ENCODE results near the gene PLIN3.
"Not testable (repeated sequence)": the region's sequence is repeated elsewhere in the genome, so short reads cannot be mapped to it uniquely, and the experiment has no call there.

PLIN3 gene

GRCh38 chr19:4839192-4839591 lies 28.3 kb downstream of the PLIN3 start:
- H3K4me1 ChIP-seq (ENCODE audit: insufficient read depth, insufficient read length): no peaks in the 10 kb centered on the region
- peaks cover 49% of the 10 kb centered on the region for H3K36me3 ChIP-seq (ENCODE audit: insufficient read depth, insufficient read length, low read length)
- TF ChIP-seq ZNF274 (IDR thresholded peaks at IDR 0.05; ENCODE audit: low read depth, low read length): no peak
- no peak for TF ChIP-seq SUZ12 (IDR thresholded peaks at IDR 0.05; ENCODE audit: extremely low read depth, insufficient read depth, insufficient read length)
- no peak for TF ChIP-seq YY1 (IDR thresholded peaks at IDR 0.05; ENCODE audit: insufficient read depth, insufficient read length)

GRCh38 chr19:4832776-4833175 lies 34.7 kb downstream of the PLIN3 start:
- H3K4me1 ChIP-seq (ENCODE audit: insufficient read depth, insufficient read length): peaks cover 6% of the 10 kb centered on the region
- TF ChIP-seq YY1 (IDR thresholded peaks at IDR 0.05; ENCODE audit: insufficient read depth, insufficient read length): no peak
- TF ChIP-seq ZNF274 (IDR thresholded peaks at IDR 0.05; ENCODE audit: low read depth, low read length): no peak
- TF ChIP-seq SUZ12 (IDR thresholded peaks at IDR 0.05; ENCODE audit: extremely low read depth, insufficient read depth, insufficient read length): no peak
- H3K9me3 ChIP-seq (ENCODE audit: insufficient read depth, low read length): no peaks in the 10 kb centered on the region
- H3K36me3 ChIP-seq (ENCODE audit: insufficient read depth, insufficient read length, low read length): peaks cover 5% of the 10 kb centered on the region
- no peak overlapping the region for H3K9ac ChIP-seq (ENCODE audit: insufficient read length, low read depth)
- H3K27me3 ChIP-seq (ENCODE audit: insufficient read depth, insufficient read length): peaks cover 13% of the 10 kb centered on the region
- H3K4me3 ChIP-seq (ENCODE audit: insufficient read length, low read depth): no peak overlapping the region
- DNase-seq (ENCODE audit: low read depth, low spot score): no peak

More at GRCh38 chr19:4839192-4839591, 28.3 kb downstream of the PLIN3 start:
- Histone ChIP-seq H3K9me3 (ENCODE audit: insufficient read depth, low read length) (no peaks in the 10 kb centered on the region), H3K4me3 (ENCODE audit: insufficient read length, low read depth) (no peak overlapping the region), H3K9ac (ENCODE audit: insufficient read length, low read depth) (no peak overlapping the region), H3K27me3 (ENCODE audit: insufficient read depth, insufficient read length) (no peaks in the 10 kb centered on the region)
- no peak for DNase-seq (ENCODE audit: low read depth, low spot score)

- peaks cover 13% of the 10 kb centered on the region for H3K27me3 ChIP-seq (ENCODE audit: insufficient read depth, insufficient read length)
- H3K9ac ChIP-seq (ENCODE audit: insufficient read length, low read depth): peak overlapping the region; percentile 87
- not testable (repeated sequence) for DNase-seq (ENCODE audit: low read depth, low spot score); H3K36me3 ChIP-seq (ENCODE audit: insufficient read depth, insufficient read length, low read length); H3K4me1 ChIP-seq (ENCODE audit: insufficient read depth, insufficient read length); H3K9me3 ChIP-seq (ENCODE audit: insufficient read depth, low read length)
- peak overlapping the region; percentile 61 for H3K4me3 ChIP-seq (ENCODE audit: insufficient read length, low read depth)
These were observed 35.5 kb downstream of the PLIN3 start for GRCh38 chr19:4831979-4832340.

- Histone ChIP-seq H3K4me3 (ENCODE audit: insufficient read length, low read depth) (peak within 1 kb of the TSS; percentile 61), H3K9ac (ENCODE audit: insufficient read length, low read depth) (peak within 1 kb of the TSS; percentile 87), H3K4me1 (ENCODE audit: insufficient read depth, insufficient read length) (peaks cover 6% of the 10 kb centered on the region), H3K27me3 (ENCODE audit: insufficient read depth, insufficient read length) (peaks cover 13% of the 10 kb centered on the region), H3K9me3 (ENCODE audit: insufficient read depth, low read length) (no peaks in the 10 kb centered on the region), H3K36me3 (ENCODE audit: insufficient read depth, insufficient read length, low read length) (peaks cover 2% of the 10 kb centered on the region)
- no peak for DNase-seq (ENCODE audit: low read depth, low spot score)
- TF ChIP-seq ZNF274 (IDR thresholded peaks at IDR 0.05; ENCODE audit: low read depth, low read length) (no peak), SUZ12 (IDR thresholded peaks at IDR 0.05; ENCODE audit: extremely low read depth, insufficient read depth, insufficient read length) (no peak), YY1 (IDR thresholded peaks at IDR 0.05; ENCODE audit: insufficient read depth, insufficient read length) (no peak)
These were observed 36.0 kb downstream of the PLIN3 start, which contains the start of gene TICAM1 for GRCh38 chr19:4831304-4831978. Gene TICAM1 (minus strand): TSS chr19:4831712. CDS start chr19:4818377, 13,335 bp downstream.

GRCh38 chr19:4830768-4831265 lies 36.6 kb downstream of the PLIN3 start:
- peak overlapping the region; percentile 61 for H3K4me3 ChIP-seq (ENCODE audit: insufficient read length, low read depth)
- H3K9ac ChIP-seq (ENCODE audit: insufficient read length, low read depth): peak overlapping the region; percentile 87
- TF ChIP-seq SUZ12 (IDR thresholded peaks at IDR 0.05; ENCODE audit: extremely low read depth, insufficient read depth, insufficient read length): no peak
- TF ChIP-seq ZNF274 (IDR thresholded peaks at IDR 0.05; ENCODE audit: low read depth, low read length): no peak
- TF ChIP-seq YY1 (IDR thresholded peaks at IDR 0.05; ENCODE audit: insufficient read depth, insufficient read length): no peak
- DNase-seq (ENCODE audit: low read depth, low spot score): no peak
- H3K36me3 ChIP-seq (ENCODE audit: insufficient read depth, insufficient read length, low read length): no peaks in the 10 kb centered on the region
- no peaks in the 10 kb centered on the region for H3K9me3 ChIP-seq (ENCODE audit: insufficient read depth, low read length)
- peaks cover 6% of the 10 kb centered on the region for H3K4me1 ChIP-seq (ENCODE audit: insufficient read depth, insufficient read length)
- peaks cover 13% of the 10 kb centered on the region for H3K27me3 ChIP-seq (ENCODE audit: insufficient read depth, insufficient read length)

- no peak overlapping the region for H3K4me3 ChIP-seq (ENCODE audit: insufficient read length, low read depth)
- peaks cover 13% of the 10 kb centered on the region for H3K27me3 ChIP-seq (ENCODE audit: insufficient read depth, insufficient read length)
- no peaks in the 10 kb centered on the region for H3K36me3 ChIP-seq (ENCODE audit: insufficient read depth, insufficient read length, low read length)
- no peak overlapping the region for H3K9ac ChIP-seq (ENCODE audit: insufficient read length, low read depth)
- H3K9me3 ChIP-seq (ENCODE audit: insufficient read depth, low read length): no peaks in the 10 kb centered on the region
- no peak for DNase-seq (ENCODE audit: low read depth, low spot score)
- H3K4me1 ChIP-seq (ENCODE audit: insufficient read depth, insufficient read length): peaks cover 6% of the 10 kb centered on the region
- TF ChIP-seq ZNF274 (IDR thresholded peaks at IDR 0.05; ENCODE audit: low read depth, low read length): no peak
- no peak for TF ChIP-seq YY1 (IDR thresholded peaks at IDR 0.05; ENCODE audit: insufficient read depth, insufficient read length)
- TF ChIP-seq SUZ12 (IDR thresholded peaks at IDR 0.05; ENCODE audit: extremely low read depth, insufficient read depth, insufficient read length): no peak
These were observed 37.1 kb downstream of the PLIN3 start for GRCh38 chr19:4830332-4830731.

- H3K9ac ChIP-seq (ENCODE audit: insufficient read length, low read depth): no peak overlapping the region
- TF ChIP-seq ZNF274 (IDR thresholded peaks at IDR 0.05; ENCODE audit: low read depth, low read length) (no peak), SUZ12 (IDR thresholded peaks at IDR 0.05; ENCODE audit: extremely low read depth, insufficient read depth, insufficient read length) (no peak), YY1 (IDR thresholded peaks at IDR 0.05; ENCODE audit: insufficient read depth, insufficient read length) (no peak)
- H3K4me1 ChIP-seq (ENCODE audit: insufficient read depth, insufficient read length): peaks cover 6% of the 10 kb centered on the region
- peaks cover 13% of the 10 kb centered on the region for H3K27me3 ChIP-seq (ENCODE audit: insufficient read depth, insufficient read length)
- H3K4me3 ChIP-seq (ENCODE audit: insufficient read length, low read depth): no peak overlapping the region
- no peaks in the 10 kb centered on the region for H3K9me3 ChIP-seq (ENCODE audit: insufficient read depth, low read length)
- no peak for DNase-seq (ENCODE audit: low read depth, low spot score)
- no peaks in the 10 kb centered on the region for H3K36me3 ChIP-seq (ENCODE audit: insufficient read depth, insufficient read length, low read length)
These were observed 38.3 kb downstream of the PLIN3 start for GRCh38 chr19:4829001-4829712.

Data from NT2/D1 (cell line).